Middle frontal gyrus (tissue), 1 donor: ENCODE measurements around the gene RGCC.
A peak's percentile ranks its signal among the peaks of the same experiment; 100 is the strongest.
"Not testable (repeated sequence)": the region's sequence is repeated elsewhere in the genome, so short reads cannot be mapped to it uniquely, and the experiment has no call there.

Experiments used
- DNase-seq: peaks from one replicate; pipeline ENCODE4 v3.0.0-alpha.2; 2015; ENCODE audit warnings: low spot score; ENCODE audit errors: extremely low spot score

Gene RGCC

GRCh38 chr13:41456768-41457588 is at the start of gene RGCC:
Gene RGCC, plus strand, starts transcription at chr13:41457550. Its CDS starts 158 bp downstream, at chr13:41457708.
- DNase-seq = peak; percentile 51

GRCh38 chr13:41408121-41408520 is 49.2 kb upstream of the RGCC start:
- DNase-seq = no peak

GRCh38 chr13:41408746-41409145 is 48.6 kb upstream of the RGCC start:
- no peak for DNase-seq

- no peak for DNase-seq
Measured at GRCh38 chr13:41409611-41410010, 47.7 kb upstream of the RGCC start.

GRCh38 chr13:41411060-41411459 is 46.3 kb upstream of the RGCC start:
- no peak for DNase-seq

GRCh38 chr13:41411522-41411921 is 45.8 kb upstream of the RGCC start:
- no peak for DNase-seq

GRCh38 chr13:41413872-41414271 is 43.5 kb upstream of the RGCC start:
- DNase-seq = no peak

- no peak for DNase-seq
Measured at GRCh38 chr13:41416276-41416675, 41.1 kb upstream of the RGCC start.

- no peak for DNase-seq
Measured at GRCh38 chr13:41418027-41418426, 39.3 kb upstream of the RGCC start.

- DNase-seq = no peak
Measured at GRCh38 chr13:41418731-41419130, 38.6 kb upstream of the RGCC start.

- DNase-seq = no peak
Measured at GRCh38 chr13:41419206-41419605, 38.1 kb upstream of the RGCC start.

- no peak for DNase-seq
Measured at GRCh38 chr13:41420146-41420545, 37.2 kb upstream of the RGCC start.

- DNase-seq = not testable (repeated sequence)
Measured at GRCh38 chr13:41421330-41421729, 36.0 kb upstream of the RGCC start.

- not testable (repeated sequence) for DNase-seq
Measured at GRCh38 chr13:41421983-41422382, 35.4 kb upstream of the RGCC start.

- not testable (repeated sequence) for DNase-seq
Measured at GRCh38 chr13:41423259-41423658, 34.1 kb upstream of the RGCC start.

GRCh38 chr13:41424675-41425074 is 32.7 kb upstream of the RGCC start:
- DNase-seq = not testable (repeated sequence)

- DNase-seq = no peak
Measured at GRCh38 chr13:41426047-41426446, 31.3 kb upstream of the RGCC start.

GRCh38 chr13:41427666-41428065 is 29.7 kb upstream of the RGCC start:
- DNase-seq = no peak

- DNase-seq = no peak
Measured at GRCh38 chr13:41428155-41428554, 29.2 kb upstream of the RGCC start.

- DNase-seq = not testable (repeated sequence)
Measured at GRCh38 chr13:41434030-41434429, 23.3 kb upstream of the RGCC start.

GRCh38 chr13:41434831-41435520 is 22.4 kb upstream of the RGCC start:
- DNase-seq = no peak

GRCh38 chr13:41443969-41444368 is 13.4 kb upstream of the RGCC start:
- no peak for DNase-seq

- DNase-seq = no peak
Measured at GRCh38 chr13:41452462-41452861, 4.9 kb upstream of the RGCC start.
